GM13977 (cell line): ENCODE measurements around the gene MOGAT2.
A peak's percentile ranks its signal among the peaks of the same experiment; 100 is the strongest.

ENCODE experiments used
- DNase-seq: peaks from one replicate; pipeline ENCODE4 v3.0.0; 2012; ENCODE audit warnings: low spot score
- CTCF ChIP-seq: IDR thresholded peaks from 2 replicates; pipeline ENCODE4 v1.5.1; 2012; ENCODE audit warnings: mild to moderate bottlenecking, control low read depth; ENCODE audit not compliant: insufficient read depth; ENCODE audit errors: extremely low read depth, missing control alignments
- in situ Hi-C: fragments of 300-500 bp; cut with MboI; formaldehyde crosslinking; loops from one replicate; pipeline ENCODE4 v1.12.0; 2022; ENCODE audit warnings: low sequenced_read_pairs, low pct_unique_long_range_greater_than_20kb, mixed read lengths, inconsistent platforms; ENCODE audit not compliant: unreplicated experiment

MOGAT2 gene

GRCh38 chr11:75717608-75718418 lies at the start of gene MOGAT2:
Gene MOGAT2 (plus strand): TSS chr11:75717838. CDS start chr11:75717889, 51 bp downstream.
- TF ChIP-seq CTCF, result no peak
- in situ Hi-C loops, result loop anchor here (25.0 kb wide), 2 partner anchors 419 to 594 kb away; no protein-coding TSS in a partner anchor
- DNase-seq, result no peak

GRCh38 chr11:75668451-75669297 lies 49.0 kb upstream of the MOGAT2 start, which contains the start of gene MAP6:
Gene MAP6 (minus strand): TSS chr11:75669038. CDS start chr11:75668369, 669 bp downstream.
- TF ChIP-seq CTCF, result no peak
- in situ Hi-C loops, result no loop called here
- peak; percentile 57 for DNase-seq

- in situ Hi-C loops, result no loop called here
- DNase-seq, result no peak
These were observed 43.6 kb upstream of the MOGAT2 start for GRCh38 chr11:75673977-75674582.

GRCh38 chr11:75677275-75677674 lies 40.4 kb upstream of the MOGAT2 start:
- no peak for TF ChIP-seq CTCF
- DNase-seq, result peak; percentile 44
- in situ Hi-C loops, result no loop called here

More at GRCh38 chr11:75673977-75674582, 43.6 kb upstream of the MOGAT2 start:
- no peak for TF ChIP-seq CTCF

- no peak for DNase-seq
- no peak for TF ChIP-seq CTCF
- in situ Hi-C loops, result no loop called here
These were observed 39.7 kb upstream of the MOGAT2 start for GRCh38 chr11:75677909-75678308.

GRCh38 chr11:75678620-75679259 lies 38.9 kb upstream of the MOGAT2 start:
- in situ Hi-C loops, result no loop called here
- DNase-seq, result no peak
- no peak for TF ChIP-seq CTCF
